Mucosa of descending colon (tissue), 3 donors: ENCODE results near the gene CCDC201. TPM values are rescaled to one million over a fixed set of nuclear protein-coding genes. Genes with fewer than 3 reads are reported as not detected.

ENCODE experiments used
- ATAC-seq: fragments of 200-7000 bp; cut with Tn5 transposase; one replicate; pipeline ENCODE4 v1.9.1; 2020; ENCODE audit warnings: mild to moderate bottlenecking, moderate library complexity
- DNase-seq, 3 donors: peaks; one replicate each; pipeline ENCODE4 v3.0.0-alpha.2; 2020
- H3K36me3 ChIP-seq: fragments of 200-600 bp; one replicate; pipeline ENCODE4 v1.8.0; 2021; ENCODE audit warnings: low read depth, mild to moderate bottlenecking
- H3K4me1 ChIP-seq: fragments of 200-600 bp; one replicate; pipeline ENCODE4 v1.8.0; 2021; ENCODE audit warnings: low read depth, mild to moderate bottlenecking
- H3K4me3 ChIP-seq: fragments of 200-600 bp; one replicate; pipeline ENCODE4 v1.8.0; 2021; ENCODE audit warnings: mild to moderate bottlenecking
- H3K9me3 ChIP-seq: fragments of 200-600 bp; one replicate; pipeline ENCODE4 v1.8.0; 2021; ENCODE audit warnings: mild to moderate bottlenecking
- CTCF ChIP-seq: fragments of 200-600 bp; IDR thresholded peaks from one replicate; pipeline ENCODE4 v1.8.0; 2022; ENCODE audit warnings: antibody characterized with exemption, mild to moderate bottlenecking
- intact Hi-C, 2 donors: fragments of 100-400 bp; cut with DNase I in 1 of 2; cut with micrococcal nuclease in 1 of 2; formaldehyde crosslinking; loops; one replicate each; pipeline versions ENCODE4 v1.11.0 to v1.11.1; 2022; cut with DNase I, micrococcal nuclease
- total RNA-seq, 3 donors: library from RNA; stranded (reverse); fragmentation: NEBNext Ultra II Directional in 2 of 3; extraction: Animal tissue kit (Norgen Biotek cat#: 25700) in 2 of 3; gene quantifications; one replicate each; pipeline versions ENCODE4 v1.2.1 to v1.2.4, GENCODE V29; 2021 to 2023
- donor health status: DM: no; HTN: no; CAD: no; lungs with moderate emphysema.
- donor health status: DM: no; HTN: no; CAD: no.
- donor health status: DM: no; HTN: yes; CAD: no.

Gene CCDC201
- total RNA-seq, 3 donors from 2014 or later = not detected

DNA sequence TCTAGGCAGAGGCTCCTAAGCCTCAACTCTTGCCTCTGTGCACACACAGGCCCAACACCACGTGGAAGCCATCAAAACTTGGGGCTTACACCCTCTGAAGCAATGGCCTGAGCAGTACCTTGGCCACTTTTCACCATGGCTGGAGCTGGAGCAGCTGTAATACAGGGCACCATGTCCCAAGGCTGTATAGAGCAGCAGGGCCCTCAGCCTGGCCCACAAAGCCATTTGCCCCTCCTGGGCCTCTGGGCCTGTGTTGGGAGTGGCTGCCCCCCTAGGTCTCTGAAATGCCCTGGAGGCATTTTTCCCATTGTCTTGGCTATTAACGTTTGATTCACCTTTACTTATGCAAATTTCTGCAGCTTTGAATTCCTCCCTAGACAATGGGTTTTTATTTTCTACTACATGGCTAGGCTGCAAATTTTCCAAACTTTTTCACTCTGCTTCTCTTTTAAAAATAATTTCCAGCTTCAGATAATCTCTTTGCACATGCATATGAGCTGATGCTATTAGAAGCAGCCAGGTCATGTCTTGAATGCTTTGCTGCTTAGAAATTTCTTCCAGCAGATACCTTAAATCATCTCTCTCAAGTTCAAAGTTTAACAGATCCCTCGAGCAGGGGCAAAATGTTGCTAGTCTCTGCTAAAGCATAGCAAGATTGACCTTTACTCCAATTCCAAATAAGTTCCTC is 5.7 kb upstream of the CCDC201 start:
- no peak for ATAC-seq
- H3K4me1 ChIP-seq = no peaks in the 10 kb centered on the region
- H3K4me3 ChIP-seq = no peak overlapping the region
- no peak for DNase-seq
- H3K9me3 ChIP-seq = no peaks in the 10 kb centered on the region
- no peak for TF ChIP-seq CTCF
- intact Hi-C loops = no loop called here
- no peaks in the 10 kb centered on the region for H3K36me3 ChIP-seq

GRCh38 chr7:45876519-45876918 is 3.6 kb upstream of the CCDC201 start:
- DNase-seq (no peak), ATAC-seq (no peak)
- TF ChIP-seq CTCF = no peak
- Histone ChIP-seq H3K4me3 (no peak overlapping the region), H3K4me1 (no peaks in the 10 kb centered on the region), H3K9me3 (no peaks in the 10 kb centered on the region), H3K36me3 (no peaks in the 10 kb centered on the region)
- intact Hi-C loops = no loop called here

DNA sequence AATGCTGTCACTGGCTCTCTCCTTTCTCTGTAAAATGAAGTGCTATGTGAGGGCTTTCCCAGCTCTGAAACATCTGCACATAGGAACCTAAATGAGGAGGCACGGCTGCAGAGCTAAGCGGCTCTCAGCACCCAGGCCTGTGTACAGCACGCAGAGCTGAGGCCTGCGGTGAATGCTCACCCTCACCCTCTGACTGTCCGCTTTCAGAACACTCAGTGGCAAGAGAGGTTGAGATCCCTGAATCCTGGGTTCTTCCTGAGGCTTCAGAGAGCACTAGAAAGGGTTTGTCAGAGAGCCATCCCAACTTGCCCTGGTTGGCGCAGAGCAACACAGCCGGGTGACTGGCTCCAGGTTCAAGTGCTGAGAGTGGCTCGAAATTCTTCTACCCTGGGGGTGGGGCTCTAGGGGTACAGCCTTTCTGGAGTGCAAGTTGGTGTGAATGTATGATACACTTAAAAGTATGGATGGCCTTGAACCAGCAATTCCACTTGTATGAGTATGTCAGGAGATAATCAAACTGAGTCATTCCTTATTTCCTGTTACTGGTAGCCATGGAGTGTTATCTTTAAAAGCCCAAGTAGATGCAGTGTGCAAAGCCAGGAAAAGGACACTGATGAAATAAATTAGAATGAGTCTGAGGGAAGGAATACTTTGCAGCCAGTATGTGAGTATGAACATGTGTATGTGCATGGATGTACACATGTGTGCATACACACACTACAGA is 1.7 kb upstream of the CCDC201 start:
- DNase-seq (no peak), ATAC-seq (no peak)
- intact Hi-C loops = no loop called here
- no peaks in the 10 kb centered on the region for H3K9me3 ChIP-seq
- no peak overlapping the region for H3K4me3 ChIP-seq
- H3K36me3 ChIP-seq = no peaks in the 10 kb centered on the region
- TF ChIP-seq CTCF = no peak
- no peaks in the 10 kb centered on the region for H3K4me1 ChIP-seq

DNA sequence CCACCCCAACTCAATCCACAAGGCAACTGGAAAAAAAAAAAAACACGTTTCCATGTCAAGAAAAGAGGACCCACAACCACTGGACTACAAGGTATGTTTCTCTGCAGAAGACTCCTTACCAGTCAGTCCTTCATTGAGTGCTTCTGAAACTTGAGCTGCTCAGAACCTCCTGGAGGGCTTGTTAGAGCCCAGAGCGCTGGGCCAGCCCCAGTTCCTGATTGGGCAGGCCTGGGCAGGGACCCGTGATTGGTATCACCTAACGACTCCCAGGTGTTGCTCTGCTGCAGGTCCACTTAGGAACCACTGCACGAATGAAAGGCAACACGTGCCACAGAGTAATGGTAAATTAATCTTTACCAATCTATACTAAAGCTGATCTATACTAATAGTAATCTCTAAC is 473 bp upstream of the CCDC201 start:
- no peak for DNase-seq
- no peaks in the 10 kb centered on the region for H3K4me1 ChIP-seq
- no peak for ATAC-seq
- no peak for TF ChIP-seq CTCF
- H3K4me3 ChIP-seq = no peak overlapping the region
- no peaks in the 10 kb centered on the region for H3K9me3 ChIP-seq
- intact Hi-C loops = no loop called here
- no peaks in the 10 kb centered on the region for H3K36me3 ChIP-seq

GRCh38 chr7:45872116-45873034 is 507 bp downstream of the CCDC201 start:
- Histone ChIP-seq H3K4me1 (no peaks in the 10 kb centered on the region), H3K4me3 (no peak overlapping the region), H3K36me3 (no peaks in the 10 kb centered on the region), H3K9me3 (no peaks in the 10 kb centered on the region)
- intact Hi-C loops = no loop called here
- ATAC-seq (no peak), DNase-seq (peak in 1 of 3 donors; percentile 7)
- no peak for TF ChIP-seq CTCF
